WTC11 (cell line): ENCODE results near the gene ARMC7. TPM values are rescaled to one million over a fixed set of nuclear protein-coding genes. Genes with fewer than 3 reads are reported as not detected.

Experiments
- ATAC-seq: fragments of 200-7000 bp; cut with Tn5 transposase; 2 replicates; pipeline ENCODE4 v1.10.0; 2021; ENCODE audit warnings: mild to moderate bottlenecking, moderate library complexity
- CTCF ChIA-PET: fragments of 300-600 bp; sonication (Branson Sonifier 250); formaldehyde crosslinking; loops from one replicate; lab custom pipeline; 2021; ENCODE audit warnings: antibody characterized with exemption; lab: Charles Lee
- POLR2A ChIA-PET: fragments of 350-600 bp; sonication (Branson Sonifier 250); formaldehyde crosslinking; loops from one replicate; lab custom pipeline; 2021; ENCODE audit warnings: antibody characterized with exemption; lab: Charles Lee
- DNase-seq: peaks from one replicate; pipeline ENCODE4 v3.0.0; 2021; ENCODE audit warnings: low spot score
- H3K27ac Mint-ChIP-seq: 2 replicates; pipeline ENCODE4 v1.8.0; 2021; ENCODE audit warnings: mixed read lengths
- H3K27me3 Mint-ChIP-seq: 2 replicates; pipeline ENCODE4 v1.8.0; 2021; ENCODE audit warnings: low read depth, mild to moderate bottlenecking, moderate library complexity, mixed read lengths
- H3K36me3 Mint-ChIP-seq: 2 replicates; pipeline ENCODE4 v1.8.0; 2021; ENCODE audit warnings: mixed read lengths
- H3K4me1 Mint-ChIP-seq: 2 replicates; pipeline ENCODE4 v1.8.0; 2022; ENCODE audit warnings: mixed read lengths
- H3K4me3 Mint-ChIP-seq: 2 replicates; pipeline ENCODE4 v1.8.0; 2021; ENCODE audit warnings: mild to moderate bottlenecking, moderate library complexity, mixed read lengths
- H3K9me3 Mint-ChIP-seq: 2 replicates; pipeline ENCODE4 v1.8.0; 2021; ENCODE audit warnings: mixed read lengths
- ELF4 ChIP-seq: sonication (generic); formaldehyde crosslinking; IDR thresholded peaks from 2 replicates; pipeline ENCODE4 v1.8.1; 2022; ENCODE audit warnings: low read depth, mild to moderate bottlenecking, moderate library complexity, missing genetic modification reagents
- ESRRA ChIP-seq: sonication (generic); formaldehyde crosslinking; IDR thresholded peaks from 2 replicates; pipeline ENCODE4 v1.8.1; 2022; ENCODE audit warnings: mild to moderate bottlenecking, missing genetic modification reagents, borderline replicate concordance
- JUN ChIP-seq: sonication (generic); formaldehyde crosslinking; IDR thresholded peaks from 2 replicates; pipeline ENCODE4 v1.8.0; 2023; ENCODE audit warnings: mild to moderate bottlenecking, missing genetic modification reagents
- MXD4 ChIP-seq: fragments of 250-450 bp; sonication (Bioruptor Pico); IDR thresholded peaks from 2 replicates; pipeline ENCODE4 v1.8.0; 2021; ENCODE audit warnings: mild to moderate bottlenecking, moderate library complexity, borderline replicate concordance
- NR1H2 ChIP-seq: sonication (generic); formaldehyde crosslinking; IDR thresholded peaks from 2 replicates; pipeline ENCODE4 v1.9.0; 2021; ENCODE audit warnings: mild to moderate bottlenecking, moderate library complexity, missing genetic modification reagents
- ZBTB21 ChIP-seq: sonication (generic); formaldehyde crosslinking; IDR thresholded peaks from 2 replicates; pipeline ENCODE4 v1.8.1; 2023; ENCODE audit warnings: mild to moderate bottlenecking, missing genetic modification reagents, borderline replicate concordance
- total RNA-seq: library from RNA; stranded (reverse); gene quantifications from 3 replicates; pipeline ENCODE4 v1.2.3, GENCODE V29; 2021
- TF ChIP-seq, protein P1 (sequence below): sonication (generic); formaldehyde crosslinking; IDR thresholded peaks from 2 replicates; pipeline ENCODE4 v1.8.0; 2022; ENCODE audit warnings: missing genetic modification reagents
- TF ChIP-seq, protein P2 (sequence below): fragments of 250-450 bp; sonication (Bioruptor Pico); IDR thresholded peaks from 2 replicates; pipeline ENCODE4 v1.9.0; 2021; ENCODE audit warnings: mild to moderate bottlenecking, borderline replicate concordance
- TF ChIP-seq, protein P3 (sequence below): fragments of 250-450 bp; sonication (Bioruptor Pico); IDR thresholded peaks from 2 replicates; pipeline ENCODE4 v1.9.0; 2021; ENCODE audit warnings: mild to moderate bottlenecking
- TF ChIP-seq, protein P4 (sequence below): sonication (generic); formaldehyde crosslinking; IDR thresholded peaks from 2 replicates; pipeline ENCODE4 v1.8.0; 2022; ENCODE audit warnings: mild to moderate bottlenecking, missing genetic modification reagents

ARMC7 gene
- total RNA-seq, 1 experiment from 2014 or later: 13.2 TPM

DNA sequence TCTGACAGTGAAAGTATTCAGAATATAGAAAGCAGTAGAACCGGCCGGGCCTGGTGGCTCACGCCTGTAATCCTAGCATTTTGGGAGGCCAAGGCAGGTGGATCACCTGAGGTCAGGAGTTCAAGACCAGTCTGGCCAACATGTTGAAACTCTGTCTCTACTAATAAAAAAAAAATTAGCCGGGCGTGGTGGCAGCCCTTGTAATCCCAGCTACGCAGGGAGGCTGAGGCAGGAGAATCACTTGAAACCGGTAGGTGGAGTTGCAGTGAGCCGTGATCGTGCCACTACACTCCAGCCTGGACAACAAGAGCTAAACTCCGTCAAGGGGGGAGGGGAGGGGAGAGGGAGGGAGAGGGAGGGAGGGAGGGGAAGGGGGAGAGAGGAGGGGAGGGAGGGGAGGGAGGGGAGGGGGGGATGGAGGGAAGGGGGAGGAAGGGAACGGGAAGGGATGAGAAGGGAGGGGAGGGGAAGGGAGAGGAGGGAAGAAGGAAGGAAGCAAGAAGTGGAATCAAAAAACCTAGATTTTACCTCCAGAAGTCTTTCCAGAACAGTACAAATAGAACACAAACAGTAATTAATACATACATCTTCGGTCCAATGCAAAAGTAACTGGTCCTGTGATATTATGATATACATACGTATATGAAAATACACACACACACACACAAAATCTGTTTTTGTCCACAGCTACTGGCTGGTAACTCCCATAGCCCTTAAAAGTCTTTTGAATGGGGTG, 32.6 kb downstream of the ARMC7 start:
- POLR2A ChIA-PET: interaction anchor here (1.3 kb wide), 1 partner anchor 13 kb away, joined by 4 read pairs; no protein-coding TSS in a partner anchor
- ATAC-seq (no peak), DNase-seq (no peak)
- Mint-ChIP-seq H3K9me3 (no peaks in the 10 kb centered on the region), H3K27me3 (no peaks in the 10 kb centered on the region), H3K4me3 (no peak overlapping the region), H3K4me1 (no peaks in the 10 kb centered on the region), H3K36me3 (peaks cover 82% of the 10 kb centered on the region), H3K27ac (0 out of 2 replicates have a peak overlapping the region, but pooled peaks have one; percentile 32)
- CTCF ChIA-PET: interaction anchor here (0.7 to 1.5 kb wide), 3 partner anchors 11 to 182 kb away, joined by 3 to 5 read pairs (median 4); partner anchors contain the start of gene NT5C
- TF ChIP-seq, protein P1, sequence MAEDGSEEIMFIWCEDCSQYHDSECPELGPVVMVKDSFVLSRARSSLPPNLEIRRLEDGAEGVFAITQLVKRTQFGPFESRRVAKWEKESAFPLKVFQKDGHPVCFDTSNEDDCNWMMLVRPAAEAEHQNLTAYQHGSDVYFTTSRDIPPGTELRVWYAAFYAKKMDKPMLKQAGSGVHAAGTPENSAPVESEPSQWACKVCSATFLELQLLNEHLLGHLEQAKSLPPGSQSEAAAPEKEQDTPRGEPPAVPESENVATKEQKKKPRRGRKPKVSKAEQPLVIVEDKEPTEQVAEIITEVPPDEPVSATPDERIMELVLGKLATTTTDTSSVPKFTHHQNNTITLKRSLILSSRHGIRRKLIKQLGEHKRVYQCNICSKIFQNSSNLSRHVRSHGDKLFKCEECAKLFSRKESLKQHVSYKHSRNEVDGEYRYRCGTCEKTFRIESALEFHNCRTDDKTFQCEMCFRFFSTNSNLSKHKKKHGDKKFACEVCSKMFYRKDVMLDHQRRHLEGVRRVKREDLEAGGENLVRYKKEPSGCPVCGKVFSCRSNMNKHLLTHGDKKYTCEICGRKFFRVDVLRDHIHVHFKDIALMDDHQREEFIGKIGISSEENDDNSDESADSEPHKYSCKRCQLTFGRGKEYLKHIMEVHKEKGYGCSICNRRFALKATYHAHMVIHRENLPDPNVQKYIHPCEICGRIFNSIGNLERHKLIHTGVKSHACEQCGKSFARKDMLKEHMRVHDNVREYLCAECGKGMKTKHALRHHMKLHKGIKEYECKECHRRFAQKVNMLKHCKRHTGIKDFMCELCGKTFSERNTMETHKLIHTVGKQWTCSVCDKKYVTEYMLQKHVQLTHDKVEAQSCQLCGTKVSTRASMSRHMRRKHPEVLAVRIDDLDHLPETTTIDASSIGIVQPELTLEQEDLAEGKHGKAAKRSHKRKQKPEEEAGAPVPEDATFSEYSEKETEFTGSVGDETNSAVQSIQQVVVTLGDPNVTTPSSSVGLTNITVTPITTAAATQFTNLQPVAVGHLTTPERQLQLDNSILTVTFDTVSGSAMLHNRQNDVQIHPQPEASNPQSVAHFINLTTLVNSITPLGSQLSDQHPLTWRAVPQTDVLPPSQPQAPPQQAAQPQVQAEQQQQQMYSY: no peak
- TF ChIP-seq, protein P2, sequence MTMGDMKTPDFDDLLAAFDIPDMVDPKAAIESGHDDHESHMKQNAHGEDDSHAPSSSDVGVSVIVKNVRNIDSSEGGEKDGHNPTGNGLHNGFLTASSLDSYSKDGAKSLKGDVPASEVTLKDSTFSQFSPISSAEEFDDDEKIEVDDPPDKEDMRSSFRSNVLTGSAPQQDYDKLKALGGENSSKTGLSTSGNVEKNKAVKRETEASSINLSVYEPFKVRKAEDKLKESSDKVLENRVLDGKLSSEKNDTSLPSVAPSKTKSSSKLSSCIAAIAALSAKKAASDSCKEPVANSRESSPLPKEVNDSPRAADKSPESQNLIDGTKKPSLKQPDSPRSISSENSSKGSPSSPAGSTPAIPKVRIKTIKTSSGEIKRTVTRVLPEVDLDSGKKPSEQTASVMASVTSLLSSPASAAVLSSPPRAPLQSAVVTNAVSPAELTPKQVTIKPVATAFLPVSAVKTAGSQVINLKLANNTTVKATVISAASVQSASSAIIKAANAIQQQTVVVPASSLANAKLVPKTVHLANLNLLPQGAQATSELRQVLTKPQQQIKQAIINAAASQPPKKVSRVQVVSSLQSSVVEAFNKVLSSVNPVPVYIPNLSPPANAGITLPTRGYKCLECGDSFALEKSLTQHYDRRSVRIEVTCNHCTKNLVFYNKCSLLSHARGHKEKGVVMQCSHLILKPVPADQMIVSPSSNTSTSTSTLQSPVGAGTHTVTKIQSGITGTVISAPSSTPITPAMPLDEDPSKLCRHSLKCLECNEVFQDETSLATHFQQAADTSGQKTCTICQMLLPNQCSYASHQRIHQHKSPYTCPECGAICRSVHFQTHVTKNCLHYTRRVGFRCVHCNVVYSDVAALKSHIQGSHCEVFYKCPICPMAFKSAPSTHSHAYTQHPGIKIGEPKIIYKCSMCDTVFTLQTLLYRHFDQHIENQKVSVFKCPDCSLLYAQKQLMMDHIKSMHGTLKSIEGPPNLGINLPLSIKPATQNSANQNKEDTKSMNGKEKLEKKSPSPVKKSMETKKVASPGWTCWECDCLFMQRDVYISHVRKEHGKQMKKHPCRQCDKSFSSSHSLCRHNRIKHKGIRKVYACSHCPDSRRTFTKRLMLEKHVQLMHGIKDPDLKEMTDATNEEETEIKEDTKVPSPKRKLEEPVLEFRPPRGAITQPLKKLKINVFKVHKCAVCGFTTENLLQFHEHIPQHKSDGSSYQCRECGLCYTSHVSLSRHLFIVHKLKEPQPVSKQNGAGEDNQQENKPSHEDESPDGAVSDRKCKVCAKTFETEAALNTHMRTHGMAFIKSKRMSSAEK (CRISPR knock-in tag): no peak
- TF ChIP-seq, protein P3, sequence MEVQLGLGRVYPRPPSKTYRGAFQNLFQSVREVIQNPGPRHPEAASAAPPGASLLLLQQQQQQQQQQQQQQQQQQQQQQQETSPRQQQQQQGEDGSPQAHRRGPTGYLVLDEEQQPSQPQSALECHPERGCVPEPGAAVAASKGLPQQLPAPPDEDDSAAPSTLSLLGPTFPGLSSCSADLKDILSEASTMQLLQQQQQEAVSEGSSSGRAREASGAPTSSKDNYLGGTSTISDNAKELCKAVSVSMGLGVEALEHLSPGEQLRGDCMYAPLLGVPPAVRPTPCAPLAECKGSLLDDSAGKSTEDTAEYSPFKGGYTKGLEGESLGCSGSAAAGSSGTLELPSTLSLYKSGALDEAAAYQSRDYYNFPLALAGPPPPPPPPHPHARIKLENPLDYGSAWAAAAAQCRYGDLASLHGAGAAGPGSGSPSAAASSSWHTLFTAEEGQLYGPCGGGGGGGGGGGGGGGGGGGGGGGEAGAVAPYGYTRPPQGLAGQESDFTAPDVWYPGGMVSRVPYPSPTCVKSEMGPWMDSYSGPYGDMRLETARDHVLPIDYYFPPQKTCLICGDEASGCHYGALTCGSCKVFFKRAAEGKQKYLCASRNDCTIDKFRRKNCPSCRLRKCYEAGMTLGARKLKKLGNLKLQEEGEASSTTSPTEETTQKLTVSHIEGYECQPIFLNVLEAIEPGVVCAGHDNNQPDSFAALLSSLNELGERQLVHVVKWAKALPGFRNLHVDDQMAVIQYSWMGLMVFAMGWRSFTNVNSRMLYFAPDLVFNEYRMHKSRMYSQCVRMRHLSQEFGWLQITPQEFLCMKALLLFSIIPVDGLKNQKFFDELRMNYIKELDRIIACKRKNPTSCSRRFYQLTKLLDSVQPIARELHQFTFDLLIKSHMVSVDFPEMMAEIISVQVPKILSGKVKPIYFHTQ (CRISPR knock-in tag): no peak
- no peak for TF ChIP-seq ZBTB21 (CRISPR knock-in tag)
- TF ChIP-seq ESRRA (CRISPR knock-in tag): no peak
- no peak for TF ChIP-seq NR1H2 (CRISPR knock-in tag)
- TF ChIP-seq, protein P4, sequence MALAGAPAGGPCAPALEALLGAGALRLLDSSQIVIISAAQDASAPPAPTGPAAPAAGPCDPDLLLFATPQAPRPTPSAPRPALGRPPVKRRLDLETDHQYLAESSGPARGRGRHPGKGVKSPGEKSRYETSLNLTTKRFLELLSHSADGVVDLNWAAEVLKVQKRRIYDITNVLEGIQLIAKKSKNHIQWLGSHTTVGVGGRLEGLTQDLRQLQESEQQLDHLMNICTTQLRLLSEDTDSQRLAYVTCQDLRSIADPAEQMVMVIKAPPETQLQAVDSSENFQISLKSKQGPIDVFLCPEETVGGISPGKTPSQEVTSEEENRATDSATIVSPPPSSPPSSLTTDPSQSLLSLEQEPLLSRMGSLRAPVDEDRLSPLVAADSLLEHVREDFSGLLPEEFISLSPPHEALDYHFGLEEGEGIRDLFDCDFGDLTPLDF: no peak
- TF ChIP-seq ELF4 (CRISPR knock-in tag): no peak
- TF ChIP-seq MXD4: no peak
- no peak for TF ChIP-seq JUN (CRISPR knock-in tag)
